Measurements from ENCODE around the gene RPL32.

Gene RPL32

GRCh38 chr3:12809435-12809834 lies 31.9 kb downstream of the RPL32 start:
- peak overlapping the region; percentile 51 for H3K4me3 ChIP-seq (ENCODE audit: low read depth, low read length)
- in situ Hi-C loops (cut with HindIII; ENCODE audit: low sequenced_read_pairs) = no loop called here
- TF ChIP-seq, protein P1, sequence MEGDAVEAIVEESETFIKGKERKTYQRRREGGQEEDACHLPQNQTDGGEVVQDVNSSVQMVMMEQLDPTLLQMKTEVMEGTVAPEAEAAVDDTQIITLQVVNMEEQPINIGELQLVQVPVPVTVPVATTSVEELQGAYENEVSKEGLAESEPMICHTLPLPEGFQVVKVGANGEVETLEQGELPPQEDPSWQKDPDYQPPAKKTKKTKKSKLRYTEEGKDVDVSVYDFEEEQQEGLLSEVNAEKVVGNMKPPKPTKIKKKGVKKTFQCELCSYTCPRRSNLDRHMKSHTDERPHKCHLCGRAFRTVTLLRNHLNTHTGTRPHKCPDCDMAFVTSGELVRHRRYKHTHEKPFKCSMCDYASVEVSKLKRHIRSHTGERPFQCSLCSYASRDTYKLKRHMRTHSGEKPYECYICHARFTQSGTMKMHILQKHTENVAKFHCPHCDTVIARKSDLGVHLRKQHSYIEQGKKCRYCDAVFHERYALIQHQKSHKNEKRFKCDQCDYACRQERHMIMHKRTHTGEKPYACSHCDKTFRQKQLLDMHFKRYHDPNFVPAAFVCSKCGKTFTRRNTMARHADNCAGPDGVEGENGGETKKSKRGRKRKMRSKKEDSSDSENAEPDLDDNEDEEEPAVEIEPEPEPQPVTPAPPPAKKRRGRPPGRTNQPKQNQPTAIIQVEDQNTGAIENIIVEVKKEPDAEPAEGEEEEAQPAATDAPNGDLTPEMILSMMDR (IDR thresholded peaks at IDR 0.05; ENCODE audit: low read depth, low read length, missing control alignments) = no peak
- DNase-seq (ENCODE audit: low read depth) = no peak

DNA sequence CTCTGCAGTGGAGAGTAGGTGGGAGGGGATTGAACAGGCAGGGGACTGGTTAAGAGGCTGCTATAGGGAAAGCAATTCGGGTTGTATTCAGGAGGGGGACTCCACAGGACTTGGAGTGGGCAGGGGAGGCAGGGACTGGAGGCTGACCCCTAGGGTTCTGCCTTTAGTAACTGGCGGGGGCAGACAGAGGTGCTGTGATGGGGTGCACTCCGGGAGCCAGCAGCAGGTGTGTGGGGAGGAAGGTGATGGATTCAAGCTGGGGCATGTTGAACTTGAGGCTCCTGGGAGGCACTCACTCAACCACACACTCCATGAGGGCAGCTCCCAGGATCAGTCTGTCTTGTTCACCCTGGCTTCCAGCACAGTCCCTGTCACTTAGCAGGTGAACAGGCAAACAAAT lies 32.4 kb downstream of the RPL32 start:
- H3K4me3 ChIP-seq (ENCODE audit: low read depth, low read length) = no peak overlapping the region
- TF ChIP-seq, protein P1 (IDR thresholded peaks at IDR 0.05; ENCODE audit: low read depth, low read length, missing control alignments) = no peak
- in situ Hi-C loops (cut with HindIII; ENCODE audit: low sequenced_read_pairs) = no loop called here
- no peak for DNase-seq (ENCODE audit: low read depth)

GRCh38 chr3:12808587-12808986 lies 32.8 kb downstream of the RPL32 start:
- in situ Hi-C loops (cut with HindIII; ENCODE audit: low sequenced_read_pairs) = no loop called here
- DNase-seq (ENCODE audit: low read depth) = no peak
- H3K4me3 ChIP-seq (ENCODE audit: low read depth, low read length) = no peak overlapping the region
- TF ChIP-seq, protein P1 (IDR thresholded peaks at IDR 0.05; ENCODE audit: low read depth, low read length, missing control alignments) = no peak

GRCh38 chr3:12807601-12808359 lies 33.6 kb downstream of the RPL32 start:
- no peak for DNase-seq (ENCODE audit: low read depth)
- in situ Hi-C loops (cut with HindIII; ENCODE audit: low sequenced_read_pairs) = no loop called here
- no peak overlapping the region for H3K4me3 ChIP-seq (ENCODE audit: low read depth, low read length)
- TF ChIP-seq, protein P1 (IDR thresholded peaks at IDR 0.05; ENCODE audit: low read depth, low read length, missing control alignments) = no peak

DNA sequence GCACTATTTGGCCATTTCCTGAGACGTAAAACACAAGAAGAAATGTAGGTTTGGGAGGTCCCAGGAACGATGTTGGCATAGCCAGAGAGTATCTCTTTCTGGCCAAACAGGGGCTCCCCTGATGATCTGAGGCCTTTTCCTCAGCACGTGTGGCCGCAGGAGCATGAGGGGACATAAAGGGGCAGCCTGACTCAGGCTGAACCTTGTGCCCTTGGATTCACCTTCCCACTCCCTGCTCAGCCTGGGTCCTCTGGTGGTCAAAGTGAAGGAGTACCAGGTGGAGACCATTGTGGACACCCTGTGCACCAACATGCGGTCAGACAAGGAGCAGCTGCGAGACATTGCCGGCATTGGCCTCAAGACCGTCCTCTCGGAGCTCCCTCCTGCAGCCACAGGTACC lies 34.3 kb downstream of the RPL32 start:
- no peak overlapping the region for H3K4me3 ChIP-seq (ENCODE audit: low read depth, low read length)
- no peak for DNase-seq (ENCODE audit: low read depth)
- TF ChIP-seq, protein P1 (IDR thresholded peaks at IDR 0.05; ENCODE audit: low read depth, low read length, missing control alignments) = no peak
- in situ Hi-C loops (cut with HindIII; ENCODE audit: low sequenced_read_pairs) = no loop called here

- no peak overlapping the region for H3K4me3 ChIP-seq (ENCODE audit: low read depth, low read length)
- in situ Hi-C loops (cut with HindIII; ENCODE audit: low sequenced_read_pairs) = no loop called here
- DNase-seq (ENCODE audit: low read depth) = no peak
- TF ChIP-seq, protein P1 (IDR thresholded peaks at IDR 0.05; ENCODE audit: low read depth, low read length, missing control alignments) = no peak
These were observed 38.0 kb downstream of the RPL32 start for GRCh38 chr3:12803371-12803770.
